Suprapubic skin (tissue), 4 donors: ENCODE data around the gene LACRT.

Experiments used
- CTCF ChIP-seq, 2 donors: fragments of 200-600 bp in 1 of 2; fragments of 450-650 bp in 1 of 2; sonication (generic) in 1 of 2; IDR thresholded peaks; one replicate each; pipeline ENCODE4 v1.5.1; 2016 to 2019; ENCODE audit warnings: antibody characterized with exemption in 2 of 2, mild to moderate bottlenecking in 1 of 2, moderate library complexity in 1 of 2
- EP300 ChIP-seq: sonication (generic); formaldehyde crosslinking; IDR thresholded peaks from one replicate; pipeline ENCODE4 v1.6.1; 2017; ENCODE audit warnings: antibody characterized with exemption
- POLR2A ChIP-seq, 2 donors: fragments of 450-650 bp; IDR thresholded peaks; one replicate each; pipeline ENCODE4 v1.6.1; 2017; ENCODE audit warnings: antibody characterized with exemption in 2 of 2, mild to moderate bottlenecking in 2 of 2, moderate library complexity in 2 of 2
- POLR2AphosphoS5 ChIP-seq, 3 donors: sonication (generic); formaldehyde crosslinking; IDR thresholded peaks; one replicate each; pipeline ENCODE4 v1.6.1; 2017; ENCODE audit warnings: antibody characterized with exemption in 3 of 3

GRCh38 chr12:54678131-54678530, 43.4 kb upstream of the LACRT start:
- no peak for TF ChIP-seq POLR2AphosphoS5 (IDR thresholded peaks at IDR 0.05)
- TF ChIP-seq CTCF (IDR thresholded peaks at IDR 0.05), result no peak
- no peak for TF ChIP-seq POLR2A (IDR thresholded peaks at IDR 0.05)
- TF ChIP-seq EP300, result no peak
